Endodermal cell (in vitro differentiated cells): ENCODE data around the gene RERE. TPM values are rescaled to one million over a fixed set of nuclear protein-coding genes. Genes with fewer than 3 reads are reported as not detected.
"Not testable (repeated sequence)": the region's sequence is repeated elsewhere in the genome, so short reads cannot be mapped to it uniquely, and the experiment has no call there.

Source experiments
- DNase-seq: peaks from one replicate; pipeline ENCODE4 v3.0.0-alpha.2; 2017
- H3K27ac ChIP-seq: 2 replicates; pipeline ENCODE4 v1.5.1; 2013; ENCODE audit warnings: mild to moderate bottlenecking, low read depth, low read length, moderate library complexity
- H3K27me3 ChIP-seq: 2 replicates; pipeline ENCODE4 v1.6.1; 2013; ENCODE audit warnings: mild to moderate bottlenecking, low read length, moderate library complexity; ENCODE audit not compliant: insufficient read depth, control insufficient read depth, poor library complexity, severe bottlenecking
- H3K36me3 ChIP-seq: 2 replicates; pipeline ENCODE4 v1.7.0; 2013; ENCODE audit warnings: mild to moderate bottlenecking, low read length, moderate library complexity; ENCODE audit not compliant: control insufficient read depth, insufficient read depth
- H3K4me1 ChIP-seq: one replicate; pipeline ENCODE4 v1.7.0; 2013; ENCODE audit warnings: low read length; ENCODE audit not compliant: control insufficient read depth, insufficient read depth
- H3K4me3 ChIP-seq: 2 replicates; pipeline ENCODE4 v1.5.1; 2013; ENCODE audit warnings: mild to moderate bottlenecking, low read length, moderate library complexity
- H3K9ac ChIP-seq: 2 replicates; pipeline ENCODE4 v1.6.1; 2013; ENCODE audit warnings: mild to moderate bottlenecking, low read length, moderate library complexity; ENCODE audit not compliant: poor library complexity, severe bottlenecking; ENCODE audit errors: extremely low read depth
- H3K9me3 ChIP-seq: 2 replicates; pipeline ENCODE4 v1.6.1; 2013; ENCODE audit warnings: mild to moderate bottlenecking, low read length, moderate library complexity; ENCODE audit not compliant: control insufficient read depth
- H3K27ac Mint-ChIP-seq: 2 replicates; pipeline ENCODE4 v1.8.0; 2020; ENCODE audit warnings: mixed read lengths
- H3K27me3 Mint-ChIP-seq: 2 replicates; pipeline ENCODE4 v1.8.0; 2021; ENCODE audit warnings: mild to moderate bottlenecking, mixed read lengths; ENCODE audit not compliant: insufficient read depth
- H3K36me3 Mint-ChIP-seq: 2 replicates; pipeline ENCODE4 v1.8.0; 2020; ENCODE audit warnings: low read depth, mixed read lengths
- H3K4me1 Mint-ChIP-seq: 2 replicates; pipeline ENCODE4 v1.8.0; 2020; ENCODE audit warnings: mixed read lengths
- H3K4me3 Mint-ChIP-seq: 2 replicates; pipeline ENCODE4 v1.8.0; 2020; ENCODE audit warnings: mild to moderate bottlenecking, moderate library complexity, mixed read lengths
- H3K9me3 Mint-ChIP-seq: 2 replicates; pipeline ENCODE4 v1.8.0; 2020; ENCODE audit warnings: mild to moderate bottlenecking, mixed read lengths
- WGBS, 2 experiments: methylation state at CpG; one replicate each; pipeline versions ENCODE4 v1.1.5 to v1.1.7; 2013; ENCODE audit warnings: missing lambda C conversion rate in 2 of 2, mixed read lengths in 1 of 2; ENCODE audit not compliant: insufficient coverage in 1 of 2, insufficient read length in 1 of 2; 5-methylcytosine and 5-hydroxymethylcytosine counted together
- total RNA-seq, 2 donors: library from RNA; stranded (reverse); fragmentation: NEBNext Ultra II Directional in 1 of 2; extraction: Animal tissue kit (Norgen Biotek cat#: 25700) in 1 of 2; gene quantifications; 2 replicates in 1 of 2; 3 replicates in 1 of 2; pipeline ENCODE4 v1.2.1, GENCODE V29; 2021

Gene RERE
- total RNA-seq, 2 donors from 2014 or later = 159 to 179 TPM

DNA sequence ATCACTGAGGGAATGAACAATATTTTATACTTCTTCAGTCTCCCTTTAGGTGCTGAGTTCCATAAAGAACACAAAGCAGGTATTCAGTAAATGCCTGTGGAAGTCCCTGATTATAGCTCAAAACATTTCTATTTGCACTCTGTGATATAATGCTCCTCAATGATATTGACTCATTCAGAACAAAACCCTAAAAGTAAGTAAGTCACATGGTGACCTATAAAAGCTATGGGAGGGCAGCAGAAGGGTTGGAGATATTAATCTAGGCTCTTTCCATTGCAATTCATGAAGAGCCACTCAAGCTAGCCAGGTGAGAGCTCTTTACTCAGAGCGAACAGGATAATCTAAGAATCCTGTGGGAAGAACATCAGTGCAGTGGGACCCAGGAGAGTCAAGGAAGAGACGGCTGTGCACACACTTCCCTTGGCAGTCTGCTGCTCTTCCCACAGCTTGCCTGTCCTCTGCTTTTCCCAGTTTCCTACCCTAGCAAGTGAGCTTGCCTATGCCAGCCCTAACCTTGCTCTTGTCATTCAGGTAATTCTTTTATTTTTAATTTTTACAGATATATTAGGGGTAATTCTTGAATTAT, 197.4 kb downstream of the RERE start:
- WGBS, 2 experiments = 95 to 100% methylated on average over 1 to 2 of the region's 2 CpGs
- H3K27me3 Mint-ChIP-seq, H3K9me3 Mint-ChIP-seq, DNase-seq, H3K27ac Mint-ChIP-seq, H3K36me3 ChIP-seq, H3K9me3 ChIP-seq, H3K9ac ChIP-seq, H3K27me3 ChIP-seq, H3K4me3 Mint-ChIP-seq, H3K4me1 ChIP-seq, H3K27ac ChIP-seq, H3K4me3 ChIP-seq: not testable (repeated sequence)
- Mint-ChIP-seq H3K36me3 (peaks cover 11% of the 10 kb centered on the region), H3K4me1 (peaks cover 23% of the 10 kb centered on the region)

DNA sequence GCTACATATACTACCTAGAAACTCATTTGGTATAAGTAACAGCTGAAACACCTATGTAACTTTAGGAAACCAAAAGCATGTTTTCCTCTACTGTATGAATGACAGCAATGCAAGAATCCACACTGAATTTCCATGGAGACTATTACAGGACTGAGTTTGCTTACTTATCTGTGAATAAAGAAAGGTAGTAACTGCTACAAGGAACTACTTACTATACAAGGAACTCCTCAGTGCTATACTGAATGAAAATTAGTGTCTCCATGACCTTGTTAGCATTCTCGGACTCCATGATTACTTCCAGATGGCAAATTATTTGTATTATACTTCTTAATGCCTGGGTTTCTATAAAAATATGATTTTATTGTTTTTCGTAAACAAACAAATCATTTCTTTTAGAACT, 198.0 kb downstream of the RERE start:
- not testable (repeated sequence) for DNase-seq, H3K4me3 Mint-ChIP-seq, H3K27ac ChIP-seq, H3K4me3 ChIP-seq, H3K27me3 Mint-ChIP-seq, H3K27ac Mint-ChIP-seq, H3K36me3 ChIP-seq, H3K9ac ChIP-seq, H3K4me1 ChIP-seq, H3K9me3 Mint-ChIP-seq, H3K27me3 ChIP-seq, H3K9me3 ChIP-seq
- H3K4me1 Mint-ChIP-seq = peaks cover 20% of the 10 kb centered on the region
- 45% methylated on average over 2 of the region's 2 CpGs; no CpG with 5 or more reads in 1 of the 2 experiments for WGBS, 2 experiments
- H3K36me3 Mint-ChIP-seq = peaks cover 11% of the 10 kb centered on the region

DNA sequence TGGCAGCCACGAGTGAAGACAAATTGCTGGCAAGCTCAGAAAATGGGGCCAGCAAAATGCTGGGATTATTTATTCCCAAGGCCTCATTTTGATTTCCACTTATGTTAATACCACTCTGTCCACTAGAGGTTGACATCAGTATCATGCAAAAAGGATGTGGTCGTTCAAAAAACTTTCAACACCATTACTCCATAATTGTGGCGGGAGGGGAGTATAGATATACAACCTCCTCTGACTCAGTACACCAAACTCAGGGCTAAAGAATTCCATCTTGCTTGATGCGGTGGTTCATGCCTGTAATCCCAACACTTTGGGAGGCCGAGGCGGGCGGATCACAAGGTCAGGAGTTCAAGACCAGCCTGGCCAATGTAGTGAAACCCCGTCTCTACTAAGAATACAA, 200.6 kb downstream of the RERE start:
- peaks cover 23% of the 10 kb centered on the region for H3K36me3 Mint-ChIP-seq
- not testable (repeated sequence) for H3K4me1 ChIP-seq, H3K27me3 ChIP-seq, H3K9me3 ChIP-seq, H3K27me3 Mint-ChIP-seq, H3K4me3 ChIP-seq, H3K9me3 Mint-ChIP-seq, H3K4me3 Mint-ChIP-seq, H3K27ac Mint-ChIP-seq, DNase-seq, H3K9ac ChIP-seq, H3K27ac ChIP-seq
- H3K36me3 ChIP-seq = peaks cover 20% of the 10 kb centered on the region
- H3K4me1 Mint-ChIP-seq = peaks cover 13% of the 10 kb centered on the region
- WGBS, 2 experiments = 93 to 97% methylated on average over 3 to 8 of the region's 8 CpGs

DNA sequence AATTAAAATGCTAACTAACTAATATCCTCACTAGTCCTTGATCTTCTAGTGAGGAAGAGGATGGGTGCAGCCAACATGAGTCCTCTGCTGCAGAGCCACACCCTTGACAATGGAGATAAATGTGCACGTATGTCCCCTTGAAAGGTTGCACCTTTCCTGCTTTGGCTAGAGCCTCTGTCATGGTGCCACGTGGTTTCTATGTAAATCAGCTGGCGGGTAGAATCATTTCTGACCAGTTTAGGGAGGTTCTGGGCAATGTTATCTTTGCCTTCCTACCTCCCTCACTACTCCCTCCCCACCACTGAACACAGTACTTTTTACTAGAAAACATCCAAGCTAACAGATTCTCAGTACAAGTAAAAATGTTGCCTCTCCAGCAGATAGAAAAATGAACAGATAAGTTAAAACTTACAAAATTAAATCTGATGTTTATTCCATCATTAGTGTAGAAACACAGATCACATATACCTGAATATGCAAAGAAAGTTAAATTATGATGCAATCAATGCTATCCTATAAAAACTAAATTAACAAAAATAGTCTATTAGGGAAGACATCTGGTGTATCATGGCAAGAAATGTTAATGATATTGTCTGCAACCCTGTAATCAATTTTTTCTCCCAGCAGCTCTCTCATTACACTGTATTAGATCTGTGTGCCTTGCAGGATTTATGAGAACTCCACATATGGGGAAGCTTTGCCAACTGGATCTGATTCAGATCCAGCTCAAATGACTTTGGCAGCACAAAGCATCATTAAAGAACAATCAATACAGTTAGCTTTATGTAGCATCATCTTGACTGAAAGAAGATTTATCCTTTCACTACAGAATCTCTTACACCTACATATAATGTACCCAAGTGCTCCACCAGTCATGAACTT, 205.6 kb downstream of the RERE start:
- not testable (repeated sequence) for H3K27ac Mint-ChIP-seq, H3K27ac ChIP-seq, H3K9me3 ChIP-seq, H3K9ac ChIP-seq, H3K4me3 ChIP-seq, H3K27me3 Mint-ChIP-seq, DNase-seq, H3K27me3 ChIP-seq, H3K4me1 Mint-ChIP-seq, H3K9me3 Mint-ChIP-seq, H3K4me1 ChIP-seq, H3K4me3 Mint-ChIP-seq
- peaks cover 33% of the 10 kb centered on the region for H3K36me3 Mint-ChIP-seq
- peaks cover 29% of the 10 kb centered on the region for H3K36me3 ChIP-seq
- 93 to 100% methylated on average over 1 to 3 of the region's 3 CpGs for WGBS, 2 experiments
